Suprapubic skin (tissue), 3 donors: ENCODE data around the gene SMG6.

Experiments
- CTCF ChIP-seq, 2 donors: fragments of 200-600 bp in 1 of 2; fragments of 450-650 bp in 1 of 2; sonication (generic) in 1 of 2; IDR thresholded peaks; one replicate each; pipeline ENCODE4 v1.5.1; 2016 to 2019; ENCODE audit warnings: antibody characterized with exemption in 2 of 2, mild to moderate bottlenecking in 1 of 2, moderate library complexity in 1 of 2
- POLR2A ChIP-seq, 2 donors: fragments of 450-650 bp; IDR thresholded peaks; one replicate each; pipeline ENCODE4 v1.6.1; 2017; ENCODE audit warnings: antibody characterized with exemption in 2 of 2, mild to moderate bottlenecking in 2 of 2, moderate library complexity in 2 of 2

GRCh38 chr17:2151358-2152033, 152.1 kb downstream of the SMG6 start:
- TF ChIP-seq CTCF (IDR thresholded peaks at IDR 0.05) (no peak), POLR2A (IDR thresholded peaks at IDR 0.05) (no peak)
